ENCODE measurements around the gene PRIM2.
"Not testable (repeated sequence)": the region's sequence is repeated elsewhere in the genome, so short reads cannot be mapped to it uniquely, and the experiment has no call there.

Gene PRIM2

GRCh38 chr6:57515171-57515570 lies 197.7 kb downstream of the PRIM2 start:
- not testable (repeated sequence) for DNase-seq

- not testable (repeated sequence) for DNase-seq
Measured at GRCh38 chr6:57515845-57516244, 198.4 kb downstream of the PRIM2 start.

GRCh38 chr6:57516776-57517175 lies 199.3 kb downstream of the PRIM2 start:
- not testable (repeated sequence) for DNase-seq

- DNase-seq, result not testable (repeated sequence)
Measured at GRCh38 chr6:57519198-57519597, 201.8 kb downstream of the PRIM2 start.

GRCh38 chr6:57521085-57521484 lies 203.7 kb downstream of the PRIM2 start:
- DNase-seq, result not testable (repeated sequence)

- DNase-seq, result not testable (repeated sequence)
Measured at GRCh38 chr6:57523221-57523620, 205.8 kb downstream of the PRIM2 start.

GRCh38 chr6:57529755-57530154 lies 212.3 kb downstream of the PRIM2 start:
- not testable (repeated sequence) for DNase-seq

GRCh38 chr6:57532660-57533059 lies 215.2 kb downstream of the PRIM2 start:
- not testable (repeated sequence) for DNase-seq

GRCh38 chr6:57535121-57535520 lies 217.7 kb downstream of the PRIM2 start:
- not testable (repeated sequence) for DNase-seq

- DNase-seq, result not testable (repeated sequence)
Measured at GRCh38 chr6:57535994-57536393, 218.6 kb downstream of the PRIM2 start.

- DNase-seq, result not testable (repeated sequence)
Measured at GRCh38 chr6:57537916-57538315, 220.5 kb downstream of the PRIM2 start.

- not testable (repeated sequence) for DNase-seq
Measured at GRCh38 chr6:57551961-57552360, 234.5 kb downstream of the PRIM2 start.

GRCh38 chr6:57557855-57558254 lies 240.4 kb downstream of the PRIM2 start:
- not testable (repeated sequence) for DNase-seq

GRCh38 chr6:57559170-57559569 lies 241.7 kb downstream of the PRIM2 start:
- not testable (repeated sequence) for DNase-seq

- DNase-seq, result not testable (repeated sequence)
Measured at GRCh38 chr6:57562233-57562632, 244.8 kb downstream of the PRIM2 start.

GRCh38 chr6:57572119-57572518 lies 254.7 kb downstream of the PRIM2 start:
- DNase-seq, result not testable (repeated sequence)

GRCh38 chr6:57572844-57573243 lies 255.4 kb downstream of the PRIM2 start:
- DNase-seq, result not testable (repeated sequence)

- DNase-seq, result not testable (repeated sequence)
Measured at GRCh38 chr6:57577023-57577422, 259.6 kb downstream of the PRIM2 start.

- DNase-seq, result not testable (repeated sequence)
Measured at GRCh38 chr6:57579489-57579888, 262.1 kb downstream of the PRIM2 start.

GRCh38 chr6:57581586-57581985 lies 264.2 kb downstream of the PRIM2 start:
- not testable (repeated sequence) for DNase-seq

- not testable (repeated sequence) for DNase-seq
Measured at GRCh38 chr6:57601105-57601504, 283.7 kb downstream of the PRIM2 start.

- DNase-seq, result not testable (repeated sequence)
Measured at GRCh38 chr6:57605303-57605702, 287.9 kb downstream of the PRIM2 start.

GRCh38 chr6:57606331-57606730 lies 288.9 kb downstream of the PRIM2 start:
- DNase-seq, result not testable (repeated sequence)

- DNase-seq, result not testable (repeated sequence)
Measured at GRCh38 chr6:57610612-57611011, 293.2 kb downstream of the PRIM2 start.

GRCh38 chr6:57618959-57619358 lies 301.5 kb downstream of the PRIM2 start:
- not testable (repeated sequence) for DNase-seq

Measured in activated T-cell treated with anti-CD3 and anti-CD28 coated beads, Interleukin-2, amount 50 U/mL, for 48 hours (primary cell).